ENCODE measurements around the gene PRLHR.

DNA sequence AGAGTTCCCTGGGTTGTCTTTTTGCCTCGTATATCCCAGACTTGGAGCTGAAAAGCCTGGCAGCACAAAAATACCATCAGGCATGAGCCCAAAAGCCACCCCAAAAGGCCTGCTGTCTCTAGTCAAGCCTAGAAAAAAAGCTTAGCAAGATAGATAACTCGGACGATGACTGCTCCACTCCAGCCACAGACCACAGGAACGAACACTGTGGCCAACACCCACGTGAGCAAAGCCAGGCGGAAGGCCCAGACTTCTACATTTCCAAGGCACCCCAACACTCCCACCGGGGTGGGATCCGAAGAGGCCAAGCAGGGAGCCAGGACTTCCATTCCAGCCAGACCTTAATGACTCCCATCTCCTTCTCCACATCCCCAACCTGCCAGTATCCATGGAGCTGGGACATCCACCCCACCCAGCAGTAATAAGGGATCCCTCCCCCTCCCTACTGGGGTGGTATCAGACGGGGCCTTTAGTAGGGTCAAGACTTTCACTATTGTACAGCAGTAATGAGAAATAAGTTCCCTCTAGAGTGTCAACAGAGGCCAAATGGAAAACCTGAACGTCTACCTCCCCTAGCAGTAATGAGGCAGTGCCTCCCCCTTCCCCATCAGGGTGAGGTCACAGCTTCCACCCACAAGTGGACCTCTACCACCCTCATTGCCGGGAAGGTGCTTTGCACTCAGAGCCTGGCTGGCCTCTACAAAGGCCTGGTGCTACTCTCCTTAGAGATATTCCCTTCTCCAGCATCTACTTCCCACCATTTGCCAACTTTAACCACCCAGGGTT, 23.0 kb downstream of the PRLHR start:
- TF ChIP-seq, protein P1, sequence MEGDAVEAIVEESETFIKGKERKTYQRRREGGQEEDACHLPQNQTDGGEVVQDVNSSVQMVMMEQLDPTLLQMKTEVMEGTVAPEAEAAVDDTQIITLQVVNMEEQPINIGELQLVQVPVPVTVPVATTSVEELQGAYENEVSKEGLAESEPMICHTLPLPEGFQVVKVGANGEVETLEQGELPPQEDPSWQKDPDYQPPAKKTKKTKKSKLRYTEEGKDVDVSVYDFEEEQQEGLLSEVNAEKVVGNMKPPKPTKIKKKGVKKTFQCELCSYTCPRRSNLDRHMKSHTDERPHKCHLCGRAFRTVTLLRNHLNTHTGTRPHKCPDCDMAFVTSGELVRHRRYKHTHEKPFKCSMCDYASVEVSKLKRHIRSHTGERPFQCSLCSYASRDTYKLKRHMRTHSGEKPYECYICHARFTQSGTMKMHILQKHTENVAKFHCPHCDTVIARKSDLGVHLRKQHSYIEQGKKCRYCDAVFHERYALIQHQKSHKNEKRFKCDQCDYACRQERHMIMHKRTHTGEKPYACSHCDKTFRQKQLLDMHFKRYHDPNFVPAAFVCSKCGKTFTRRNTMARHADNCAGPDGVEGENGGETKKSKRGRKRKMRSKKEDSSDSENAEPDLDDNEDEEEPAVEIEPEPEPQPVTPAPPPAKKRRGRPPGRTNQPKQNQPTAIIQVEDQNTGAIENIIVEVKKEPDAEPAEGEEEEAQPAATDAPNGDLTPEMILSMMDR (conservative IDR thresholded peaks at IDR 0.05; ENCODE audit: low read depth, low read length) = no peak
- no peak for TF ChIP-seq EZH2 (IDR thresholded peaks at IDR 0.05; ENCODE audit: borderline replicate concordance, low read depth, low read length, poor library complexity, severe bottlenecking)

All from A673 (cell line).